ENCODE data around the gene TTLL12. TPM values are rescaled to one million over a fixed set of nuclear protein-coding genes. Genes with fewer than 3 reads are reported as not detected.

Gene TTLL12
- total and polyA plus RNA-seq, 2 donors from 2014 or later = 11.5 to 26.3 TPM

GRCh38 chr22:43163241-43163795 lies 23.6 kb downstream of the TTLL12 start:
- no peak overlapping the region for H3K4me3 ChIP-seq (ENCODE audit: low read length in 3 of 3)
- DNase-seq (peak in 1 of 5 donors; percentile 76), FAIRE-seq (no peak)
- H3K27me3 ChIP-seq (ENCODE audit: control insufficient read depth, insufficient read depth, low read length) = no peaks in the 10 kb centered on the region
- H3K9ac ChIP-seq (ENCODE audit: low read length in 3 of 3) = no peak overlapping the region
- TF ChIP-seq CTCF (IDR thresholded peaks at IDR 0.05; ENCODE audit: borderline replicate concordance, extremely low read depth, insufficient read depth) = no peak
- H3K9me3 ChIP-seq (ENCODE audit: control insufficient read depth in 2 of 3, insufficient read depth in 1 of 3, low read length in 3 of 3) = no peaks in the 10 kb centered on the region
- H3K4me1 ChIP-seq (ENCODE audit: control insufficient read depth in 2 of 3, insufficient read depth in 2 of 3, low read depth in 1 of 3, low read length in 3 of 3) = peaks cover 0 to 6% (median 0%) of the 10 kb centered on the region in 3 donors
- H3K36me3 ChIP-seq (ENCODE audit: control insufficient read depth in 2 of 3, insufficient read depth in 3 of 3, low read length in 3 of 3) = no peaks in the 10 kb centered on the region
- intact Hi-C loops (cut with DNase I) = no loop called here
- no peak overlapping the region for H3K27ac ChIP-seq (ENCODE audit: low read depth in 2 of 2, low read length in 2 of 2)

- Histone ChIP-seq H3K9ac (ENCODE audit: low read length in 3 of 3) (no peak overlapping the region), H3K27ac (ENCODE audit: low read depth in 2 of 2, low read length in 2 of 2) (no peak overlapping the region), H3K27me3 (ENCODE audit: control insufficient read depth, insufficient read depth, low read length) (no peaks in the 10 kb centered on the region), H3K9me3 (ENCODE audit: control insufficient read depth in 2 of 3, insufficient read depth in 1 of 3, low read length in 3 of 3) (no peaks in the 10 kb centered on the region), H3K36me3 (ENCODE audit: control insufficient read depth in 2 of 3, insufficient read depth in 3 of 3, low read length in 3 of 3) (no peaks in the 10 kb centered on the region), H3K4me1 (ENCODE audit: control insufficient read depth in 2 of 3, insufficient read depth in 2 of 3, low read depth in 1 of 3, low read length in 3 of 3) (peaks cover 0 to 8% (median 0%) of the 10 kb centered on the region in 3 donors), H3K4me3 (ENCODE audit: low read length in 3 of 3) (no peak overlapping the region)
- intact Hi-C loops (cut with DNase I) = no loop called here
- DNase-seq (peak in 1 of 5 donors; percentile 71), FAIRE-seq (no peak)
- no peak for TF ChIP-seq CTCF (IDR thresholded peaks at IDR 0.05; ENCODE audit: borderline replicate concordance, extremely low read depth, insufficient read depth)
These were observed 24.4 kb downstream of the TTLL12 start for GRCh38 chr22:43162412-43163150.

DNA sequence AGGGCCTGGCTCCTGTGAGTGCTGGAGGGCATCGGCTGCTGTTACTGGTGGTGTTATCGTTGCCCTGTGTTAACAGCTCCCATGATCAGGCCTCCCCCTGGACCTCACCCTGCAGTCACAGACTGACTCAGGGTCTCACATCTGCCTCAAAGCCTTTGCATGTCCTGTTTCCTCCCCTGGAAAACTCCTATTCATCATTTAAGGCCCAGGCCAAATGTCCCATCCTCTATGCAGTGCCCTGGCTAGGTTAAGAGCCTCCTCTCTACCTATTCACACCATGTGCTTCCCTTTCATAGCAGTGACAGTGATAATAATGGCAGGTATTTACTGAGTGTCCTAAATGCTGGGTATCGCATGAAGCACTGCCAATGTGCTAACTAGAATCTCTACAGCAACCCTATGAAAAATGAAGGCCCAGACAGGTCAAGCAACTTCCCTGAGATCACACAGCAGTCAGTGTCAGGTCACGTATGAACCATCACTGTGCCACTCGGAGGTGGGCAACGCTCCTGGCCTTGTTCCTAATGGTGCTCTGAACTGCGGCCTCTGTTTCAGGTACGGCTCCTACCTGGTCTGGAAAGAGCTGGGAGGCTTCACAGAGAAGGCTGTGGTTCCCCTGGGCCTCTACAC lies 26.3 kb downstream of the TTLL12 start:
- no peaks in the 10 kb centered on the region for H3K36me3 ChIP-seq (ENCODE audit: control insufficient read depth in 2 of 3, insufficient read depth in 3 of 3, low read length in 3 of 3)
- FAIRE-seq (no peak), DNase-seq (no peak)
- intact Hi-C loops (cut with DNase I) = no loop called here
- no peaks in the 10 kb centered on the region for H3K9me3 ChIP-seq (ENCODE audit: control insufficient read depth in 2 of 3, insufficient read depth in 1 of 3, low read length in 3 of 3)
- no peak overlapping the region for H3K4me3 ChIP-seq (ENCODE audit: low read length in 3 of 3)
- H3K9ac ChIP-seq (ENCODE audit: low read length in 3 of 3) = no peak overlapping the region
- H3K27ac ChIP-seq (ENCODE audit: low read depth in 2 of 2, low read length in 2 of 2) = no peak overlapping the region
- no peaks in the 10 kb centered on the region for H3K27me3 ChIP-seq (ENCODE audit: control insufficient read depth, insufficient read depth, low read length)
- TF ChIP-seq CTCF (IDR thresholded peaks at IDR 0.05; ENCODE audit: borderline replicate concordance, extremely low read depth, insufficient read depth) = no peak
- peaks cover 0 to 8% (median 0%) of the 10 kb centered on the region in 3 donors for H3K4me1 ChIP-seq (ENCODE audit: control insufficient read depth in 2 of 3, insufficient read depth in 2 of 3, low read depth in 1 of 3, low read length in 3 of 3)
